HG03342 (cell line): ENCODE results near the gene FAM13C.

Experiments
- ATAC-seq: cut with Tn5 transposase; IDR thresholded peaks from one replicate; pipeline ENCODE4 v1.9.1; 2021; ENCODE audit warnings: mild to moderate bottlenecking, moderate library complexity; ENCODE audit not compliant: unreplicated experiment

FAM13C gene

GRCh38 chr10:59281861-59282260 lies 80.5 kb downstream of the FAM13C start:
- ATAC-seq: no peak

GRCh38 chr10:59279991-59280505 lies 82.3 kb downstream of the FAM13C start:
- ATAC-seq: no peak

GRCh38 chr10:59279476-59279875 lies 82.9 kb downstream of the FAM13C start:
- ATAC-seq: no peak

GRCh38 chr10:59276919-59277318 lies 85.4 kb downstream of the FAM13C start:
- no peak for ATAC-seq

GRCh38 chr10:59276133-59276532 lies 86.2 kb downstream of the FAM13C start:
- no peak for ATAC-seq

- no peak for ATAC-seq
These were observed 88.9 kb downstream of the FAM13C start for GRCh38 chr10:59273445-59273844.

GRCh38 chr10:59272061-59272460 lies 90.3 kb downstream of the FAM13C start:
- ATAC-seq: no peak

GRCh38 chr10:59271160-59271559 lies 91.2 kb downstream of the FAM13C start:
- no peak for ATAC-seq

GRCh38 chr10:59270492-59270891 lies 91.9 kb downstream of the FAM13C start:
- ATAC-seq: no peak

- ATAC-seq: no peak
These were observed 92.7 kb downstream of the FAM13C start for GRCh38 chr10:59269651-59270050.

GRCh38 chr10:59268460-59268859 lies 93.9 kb downstream of the FAM13C start:
- ATAC-seq: no peak

- no peak for ATAC-seq
These were observed 96.0 kb downstream of the FAM13C start for GRCh38 chr10:59266321-59266720.

GRCh38 chr10:59265141-59265540 lies 97.2 kb downstream of the FAM13C start:
- ATAC-seq: no peak

GRCh38 chr10:59258890-59259289 lies 103.5 kb downstream of the FAM13C start:
- ATAC-seq: no peak

GRCh38 chr10:59257224-59257623 lies 105.1 kb downstream of the FAM13C start:
- ATAC-seq: no peak

- no peak for ATAC-seq
These were observed 106.9 kb downstream of the FAM13C start for GRCh38 chr10:59255463-59255862.

GRCh38 chr10:59252491-59252890 lies 109.9 kb downstream of the FAM13C start:
- ATAC-seq: no peak

- no peak for ATAC-seq
These were observed 116.7 kb downstream of the FAM13C start for GRCh38 chr10:59245686-59246085.

- ATAC-seq: no peak
These were observed 117.5 kb downstream of the FAM13C start for GRCh38 chr10:59244871-59245270.

- ATAC-seq: no peak
These were observed 118.6 kb downstream of the FAM13C start for GRCh38 chr10:59243611-59244195.

- no peak for ATAC-seq
These were observed 119.4 kb downstream of the FAM13C start for GRCh38 chr10:59242991-59243390.

- ATAC-seq: no peak
These were observed 120.3 kb downstream of the FAM13C start for GRCh38 chr10:59242057-59242456.

- no peak for ATAC-seq
These were observed 121.7 kb downstream of the FAM13C start for GRCh38 chr10:59240582-59241183.
